Activated B cell treated with CpG ODN at 0.5 μM for 24 hours (primary cell): ENCODE results near the gene SPECC1L. TPM values are rescaled to one million over a fixed set of nuclear protein-coding genes. Genes with fewer than 3 reads are reported as not detected.

Experiments
- ATAC-seq: fragments of 200-7000 bp; cut with Tn5 transposase; one replicate; pipeline ENCODE4 v1.10.0; 2021; ENCODE audit warnings: low read depth, mild to moderate bottlenecking, moderate library complexity
- CTCF ChIA-PET: fragments of 350-600 bp; sonication (Branson Sonifier 250); formaldehyde crosslinking; loops from one replicate; lab custom pipeline; 2021; ENCODE audit warnings: antibody characterized with exemption; lab: Charles Lee
- POLR2A ChIA-PET: fragments of 350-600 bp; sonication (Branson Sonifier 250); formaldehyde crosslinking; loops from one replicate; lab custom pipeline; 2021; ENCODE audit warnings: antibody characterized with exemption; lab: Charles Lee
- DNase-seq: peaks from one replicate; pipeline ENCODE4 v3.0.0; 2022
- H3K27ac Mint-ChIP-seq: one replicate; pipeline ENCODE4 v1.8.0; 2020; ENCODE audit warnings: mixed read lengths
- H3K27me3 Mint-ChIP-seq: one replicate; pipeline ENCODE4 v1.8.0; 2021; ENCODE audit warnings: mixed read lengths
- H3K36me3 Mint-ChIP-seq: one replicate; pipeline ENCODE4 v1.8.0; 2021; ENCODE audit warnings: low read depth, mixed read lengths
- H3K4me1 Mint-ChIP-seq: one replicate; pipeline ENCODE4 v1.8.0; 2021; ENCODE audit warnings: mixed read lengths
- H3K4me3 Mint-ChIP-seq: one replicate; pipeline ENCODE4 v1.8.0; 2020; ENCODE audit warnings: mild to moderate bottlenecking, mixed read lengths
- H3K9me3 Mint-ChIP-seq: one replicate; pipeline ENCODE4 v1.8.0; 2020; ENCODE audit warnings: mixed read lengths
- CTCF ChIP-seq: fragments of 200-600 bp; IDR thresholded peaks from one replicate; pipeline ENCODE4 v1.8.0; 2022; ENCODE audit warnings: antibody characterized with exemption, mild to moderate bottlenecking
- intact Hi-C: fragments of 100-400 bp; cut with micrococcal nuclease; formaldehyde crosslinking; loops from one replicate; pipeline ENCODE4 v1.15.1; 2024
- total RNA-seq: library from RNA; stranded (reverse); gene quantifications from 2 replicates; pipeline ENCODE4 v1.2.3, GENCODE V29; 2022

Gene SPECC1L
- total RNA-seq, 1 donor from 2014 or later, result 59.0 TPM

GRCh38 chr22:24420977-24421343 lies 150.3 kb downstream of the SPECC1L start:
- CTCF ChIA-PET, result interaction anchor here (1.1 to 5.2 kb wide), 7 partner anchors 14 to 129 kb away, joined by 3 to 58 read pairs (median 22); no protein-coding TSS in a partner anchor
- peaks cover 6% of the 10 kb centered on the region for H3K36me3 Mint-ChIP-seq
- no peak for DNase-seq

GRCh38 chr22:24421428-24421931 lies 150.8 kb downstream of the SPECC1L start:
- TF ChIP-seq CTCF, result no peak
- intact Hi-C loops, result loop anchor here (1.0 to 2.0 kb wide), 6 partner anchors 19 to 337 kb away; no protein-coding TSS in a partner anchor
- peak overlapping the region; percentile 60 for H3K4me3 Mint-ChIP-seq
- POLR2A ChIA-PET, result interaction anchor here (0.6 to 7.8 kb wide), 2 partner anchors 14 to 99 kb away, joined by 5 to 154 read pairs; no protein-coding TSS in a partner anchor
- H3K27me3 Mint-ChIP-seq, result no peaks in the 10 kb centered on the region
- CTCF ChIA-PET, result interaction anchor here (0.8 to 5.2 kb wide), 11 partner anchors 14 to 129 kb away, joined by 3 to 58 read pairs (median 9); no protein-coding TSS in a partner anchor
- H3K27ac Mint-ChIP-seq, result no peak overlapping the region
- H3K36me3 Mint-ChIP-seq, result peaks cover 2% of the 10 kb centered on the region
- no peak for DNase-seq
- H3K9me3 Mint-ChIP-seq, result no peaks in the 10 kb centered on the region
- H3K4me1 Mint-ChIP-seq, result peaks cover 26% of the 10 kb centered on the region
- ATAC-seq, result peak; percentile 45

More at GRCh38 chr22:24420977-24421343, 150.3 kb downstream of the SPECC1L start:
- peaks cover 21% of the 10 kb centered on the region for H3K4me1 Mint-ChIP-seq
- H3K27ac Mint-ChIP-seq, result no peak overlapping the region
- H3K4me3 Mint-ChIP-seq, result no peak overlapping the region
- H3K9me3 Mint-ChIP-seq, result no peaks in the 10 kb centered on the region
- ATAC-seq, result no peak
- no peaks in the 10 kb centered on the region for H3K27me3 Mint-ChIP-seq
- intact Hi-C loops, result loop anchor here (1.0 to 2.0 kb wide), 6 partner anchors 18 to 337 kb away; no protein-coding TSS in a partner anchor
- POLR2A ChIA-PET, result interaction anchor here (0.6 to 7.8 kb wide), 2 partner anchors 15 to 100 kb away, joined by 5 to 154 read pairs; no protein-coding TSS in a partner anchor
- TF ChIP-seq CTCF, result no peak

GRCh38 chr22:24422102-24422665 lies 151.6 kb downstream of the SPECC1L start:
- no peak for TF ChIP-seq CTCF
- DNase-seq (no peak), ATAC-seq (no peak)
- Mint-ChIP-seq H3K27me3 (no peaks in the 10 kb centered on the region), H3K4me3 (peak overlapping the region; percentile 69), H3K36me3 (no peaks in the 10 kb centered on the region), H3K27ac (no peak overlapping the region), H3K9me3 (no peaks in the 10 kb centered on the region), H3K4me1 (peaks cover 33% of the 10 kb centered on the region)
- ChIA-PET POLR2A (interaction anchor here (0.8 to 7.8 kb wide), 3 partner anchors 14 to 81 kb away, joined by 3 to 154 read pairs (median 15); no protein-coding TSS in a partner anchor), CTCF (interaction anchor here (0.8 to 5.2 kb wide), 12 partner anchors 13 to 104 kb away, joined by 3 to 58 read pairs (median 8); no protein-coding TSS in a partner anchor)
- intact Hi-C loops, result no loop called here

GRCh38 chr22:24423519-24424000 lies 152.9 kb downstream of the SPECC1L start:
- POLR2A ChIA-PET, result interaction anchor here (0.6 to 7.8 kb wide), 8 partner anchors 12 to 128 kb away, joined by 3 to 154 read pairs (median 4); no protein-coding TSS in a partner anchor
- H3K4me1 Mint-ChIP-seq, result peaks cover 47% of the 10 kb centered on the region
- peak; percentile 26 for ATAC-seq
- H3K9me3 Mint-ChIP-seq, result no peaks in the 10 kb centered on the region
- DNase-seq, result peak; percentile 85
- no peaks in the 10 kb centered on the region for H3K27me3 Mint-ChIP-seq
- H3K27ac Mint-ChIP-seq, result peak overlapping the region; percentile 24
- peak; percentile 24 for TF ChIP-seq CTCF
- CTCF ChIA-PET, result interaction anchor here (0.6 to 5.2 kb wide), 11 partner anchors 10 to 100 kb away, joined by 3 to 58 read pairs (median 5); no protein-coding TSS in a partner anchor
- H3K4me3 Mint-ChIP-seq, result peak overlapping the region; percentile 68
- intact Hi-C loops, result loop anchor here (1.0 kb wide), 1 partner anchor 62 kb away; no protein-coding TSS in a partner anchor
- no peaks in the 10 kb centered on the region for H3K36me3 Mint-ChIP-seq
